Prostate gland (tissue), 2 donors: ENCODE results near the gene PIAS3. TPM values are rescaled to one million over a fixed set of nuclear protein-coding genes. Genes with fewer than 3 reads are reported as not detected.
A peak's percentile ranks its signal among the peaks of the same experiment; 100 is the strongest.

Experiments used
- DNase-seq: peaks from one replicate; pipeline ENCODE4 v3.0.0-alpha.2; 2019; ENCODE audit warnings: low spot score
- H3K27ac ChIP-seq, 2 donors: fragments of 200-600 bp; sonication (generic); 2 replicates each; pipeline ENCODE4 v1.5.1; 2017 to 2019
- H3K27me3 ChIP-seq: fragments of 200-600 bp; sonication (generic); replicated peaks from 2 replicates; pipeline ENCODE4 v1.5.1; 2019; ENCODE audit not compliant: insufficient read depth
- H3K36me3 ChIP-seq, 2 donors: fragments of 200-600 bp; sonication (generic); 1 replicate in 1 of 2; 2 replicates in 1 of 2; pipeline versions ENCODE4 v1.5.1 to v1.8.1; 2017 to 2019
- H3K4me1 ChIP-seq: fragments of 200-600 bp; sonication (generic); replicated peaks from 2 replicates; pipeline ENCODE4 v1.5.1; 2019
- H3K4me3 ChIP-seq, 2 donors: fragments of 200-600 bp; sonication (generic); 2 replicates each; pipeline ENCODE4 v1.5.1; 2017 to 2019
- H3K9me3 ChIP-seq: fragments of 200-600 bp; sonication (generic); 2 replicates; pipeline ENCODE4 v1.5.1; 2017
- CTCF ChIP-seq, 4 experiments: fragments of 200-600 bp in 2 of 4; fragments of 450-650 bp in 2 of 4; sonication (generic) in 2 of 4; IDR thresholded peaks; 1 replicate in 3 of 4; 2 replicates in 1 of 4; pipeline ENCODE4 v1.5.1; 2016 to 2019; ENCODE audit warnings: antibody characterized with exemption in 4 of 4, mild to moderate bottlenecking in 2 of 4, moderate library complexity in 2 of 4
- POLR2A ChIP-seq: fragments of 450-650 bp; IDR thresholded peaks from one replicate; pipeline ENCODE4 v1.6.1; 2016; ENCODE audit warnings: antibody characterized with exemption, mild to moderate bottlenecking
- POLR2AphosphoS5 ChIP-seq: sonication (generic); formaldehyde crosslinking; IDR thresholded peaks from one replicate; pipeline ENCODE4 v1.6.1; 2017; ENCODE audit warnings: antibody characterized with exemption
- WGBS: methylation state at CpG from one replicate; pipeline ENCODE4 v1.1.5; 2018; 5-methylcytosine and 5-hydroxymethylcytosine counted together
- intact Hi-C: fragments of 100-400 bp; cut with DNase I; formaldehyde crosslinking; loops from one replicate; pipeline ENCODE4 v1.14.2; 2022
- total RNA-seq, 2 donors: library from RNA; depleted of rRNA; stranded (reverse); fragments of >200 nt; gene quantifications; one replicate each; pipeline ENCODE4 v1.1.0, GENCODE V29; 2016

Gene PIAS3
- total RNA-seq, 2 donors from 2014 or later = 41.7 to 48.8 TPM

GRCh38 chr1:145898756-145899155, 39.9 kb upstream of the PIAS3 start:
- Histone ChIP-seq H3K9me3 (no peaks in the 10 kb centered on the region), H3K36me3 (no peaks in the 10 kb centered on the region), H3K27me3 (no peaks in the 10 kb centered on the region), H3K27ac (no peak overlapping the region), H3K4me3 (no peak overlapping the region), H3K4me1 (no peaks in the 10 kb centered on the region)
- intact Hi-C loops = no loop called here
- no peak for DNase-seq
- WGBS = 84% methylated on average over 5 of the region's 5 CpGs
- TF ChIP-seq CTCF (IDR thresholded peaks at IDR 0.05) (no peak), POLR2A (no peak), POLR2AphosphoS5 (no peak)

- Histone ChIP-seq H3K4me3 (no peak overlapping the region), H3K9me3 (no peaks in the 10 kb centered on the region), H3K4me1 (peaks cover 3% of the 10 kb centered on the region), H3K36me3 (no peaks in the 10 kb centered on the region), H3K27me3 (no peaks in the 10 kb centered on the region), H3K27ac (no peak overlapping the region)
- no peak for DNase-seq
- intact Hi-C loops = no loop called here
- TF ChIP-seq CTCF (IDR thresholded peaks at IDR 0.05) = no peak
- no peak for TF ChIP-seq POLR2AphosphoS5
- TF ChIP-seq POLR2A = no peak
- 96% methylated on average over 1 of the region's 1 CpG for WGBS
Measured at GRCh38 chr1:145897969-145898368, 39.1 kb upstream of the PIAS3 start.

- TF ChIP-seq CTCF (IDR thresholded peaks at IDR 0.05) (no peak), POLR2A (no peak), POLR2AphosphoS5 (no peak)
- intact Hi-C loops = no loop called here
- Histone ChIP-seq H3K27me3 (no peaks in the 10 kb centered on the region), H3K27ac (no peak overlapping the region), H3K9me3 (no peaks in the 10 kb centered on the region), H3K4me1 (peaks cover 14% of the 10 kb centered on the region), H3K36me3 (no peaks in the 10 kb centered on the region), H3K4me3 (no peak overlapping the region)
- WGBS = 100% methylated on average over 1 of the region's 1 CpG
- no peak for DNase-seq
Measured at GRCh38 chr1:145895471-145895870, 36.6 kb upstream of the PIAS3 start.

GRCh38 chr1:145893306-145894055, 34.6 kb upstream of the PIAS3 start:
- 87% methylated on average over 7 of the region's 7 CpGs for WGBS
- no peaks in the 10 kb centered on the region for H3K36me3 ChIP-seq
- peaks cover 18% of the 10 kb centered on the region for H3K4me1 ChIP-seq
- intact Hi-C loops = loop anchor here (5.0 kb wide), 1 partner anchor 124 kb away; no protein-coding TSS in a partner anchor
- no peak overlapping the region for H3K4me3 ChIP-seq
- peak overlapping the region; percentile 97 to 98 for H3K27ac ChIP-seq
- H3K27me3 ChIP-seq = no peaks in the 10 kb centered on the region
- no peak for TF ChIP-seq POLR2AphosphoS5
- DNase-seq = no peak
- H3K9me3 ChIP-seq = no peaks in the 10 kb centered on the region

GRCh38 chr1:145892486-145893087, 33.7 kb upstream of the PIAS3 start:
- no peak overlapping the region for H3K4me3 ChIP-seq
- no peaks in the 10 kb centered on the region for H3K9me3 ChIP-seq
- 27% methylated on average over 3 of the region's 3 CpGs for whole genome bisulfite sequencing
- H3K4me1 ChIP-seq = peaks cover 18% of the 10 kb centered on the region
- H3K36me3 ChIP-seq = no peaks in the 10 kb centered on the region
- H3K27ac ChIP-seq = peak overlapping the region; percentile 97 to 98
- intact Hi-C loops = loop anchor here (1.0 to 5.0 kb wide), 2 partner anchors 18 to 125 kb away; partner anchors contain the start of gene ITGA10
- H3K27me3 ChIP-seq = no peaks in the 10 kb centered on the region
- peak; percentile 51 for DNase-seq
- TF ChIP-seq CTCF (IDR thresholded peaks at IDR 0.05) (no peak), POLR2A (peak; percentile 4), POLR2AphosphoS5 (no peak)
